ENCODE data around the gene KCNJ3. TPM values are rescaled to one million over a fixed set of nuclear protein-coding genes. Genes with fewer than 3 reads are reported as not detected.

Gene KCNJ3
- total RNA-seq, 2 donors from 2014 or later, result not detected

GRCh38 chr2:154875999-154876398 is 177.5 kb downstream of the KCNJ3 start:
- DNase-seq (ENCODE audit: low spot score in 2 of 2) (no peak), ATAC-seq (no peak)
- no peak overlapping the region for H3K27ac Mint-ChIP-seq
- no peaks in the 10 kb centered on the region for H3K36me3 Mint-ChIP-seq
- no peaks in the 10 kb centered on the region for H3K9me3 Mint-ChIP-seq

GRCh38 chr2:154882725-154883124 is 184.2 kb downstream of the KCNJ3 start:
- DNase-seq (ENCODE audit: low spot score in 2 of 2) (no peak), ATAC-seq (no peak)
- H3K36me3 Mint-ChIP-seq, result no peaks in the 10 kb centered on the region
- no peak overlapping the region for H3K27ac Mint-ChIP-seq
- peaks cover 6 to 10% of the 10 kb centered on the region in 2 donors for H3K9me3 Mint-ChIP-seq

GRCh38 chr2:154886316-154886715 is 187.8 kb downstream of the KCNJ3 start:
- ATAC-seq (no peak), DNase-seq (ENCODE audit: low spot score in 2 of 2) (no peak)
- Mint-ChIP-seq H3K36me3 (no peaks in the 10 kb centered on the region), H3K27ac (no peak overlapping the region), H3K9me3 (peaks cover 9 to 13% of the 10 kb centered on the region in 2 donors)

GRCh38 chr2:154898269-154898668 is 199.8 kb downstream of the KCNJ3 start:
- Mint-ChIP-seq H3K9me3 (peaks cover under 1 to 5% of the 10 kb centered on the region in 2 donors), H3K27ac (no peak overlapping the region), H3K36me3 (no peaks in the 10 kb centered on the region)
- ATAC-seq (no peak), DNase-seq (ENCODE audit: low spot score in 2 of 2) (no peak)

- Mint-ChIP-seq H3K9me3 (peaks cover 3 to 13% of the 10 kb centered on the region in 2 donors), H3K36me3 (no peaks in the 10 kb centered on the region), H3K27ac (no peak overlapping the region)
- DNase-seq (ENCODE audit: low spot score in 2 of 2) (no peak), ATAC-seq (no peak)
Observed at GRCh38 chr2:154901063-154901462, 202.6 kb downstream of the KCNJ3 start.
